GM23338 (cell line): Measurements from ENCODE around the gene RFNG. TPM values are rescaled to one million over a fixed set of nuclear protein-coding genes. Genes with fewer than 3 reads are reported as not detected.

Experiments used
- ATAC-seq: fragments of 200-7000 bp; cut with Tn5 transposase; 3 replicates; pipeline ENCODE4 v1.9.1; 2020
- DNase-seq: peaks from one replicate; pipeline ENCODE4 v3.0.0-alpha.2; 2015; ENCODE audit warnings: low spot score
- H2AFZ ChIP-seq: fragments of 200-600 bp; sonication (generic); 2 replicates; pipeline ENCODE4 v1.8.0; 2016; ENCODE audit warnings: antibody characterized with exemption, mild to moderate bottlenecking, moderate library complexity
- H3F3A ChIP-seq: fragments of 200-600 bp; sonication (generic); replicated peaks from 2 replicates; pipeline ENCODE4 v1.8.0; 2017; ENCODE audit warnings: antibody characterized with exemption, mixed run types, low read depth
- H3K27ac ChIP-seq: fragments of 200-600 bp; sonication (generic); 2 replicates; pipeline ENCODE4 v1.6.1; 2016; ENCODE audit warnings: low read depth
- H3K27me3 ChIP-seq: fragments of 200-600 bp; sonication (generic); 2 replicates; pipeline ENCODE4 v1.8.0; 2016; ENCODE audit warnings: mild to moderate bottlenecking, mixed run types, moderate library complexity; ENCODE audit not compliant: insufficient read depth
- H3K36me3 ChIP-seq: fragments of 200-600 bp; sonication (generic); 2 replicates; pipeline ENCODE4 v1.8.0; 2016; ENCODE audit warnings: mild to moderate bottlenecking; ENCODE audit not compliant: insufficient read depth
- H3K4me1 ChIP-seq: fragments of 200-600 bp; sonication (generic); 2 replicates; pipeline ENCODE4 v1.8.0; 2016; ENCODE audit warnings: mild to moderate bottlenecking, moderate library complexity; ENCODE audit not compliant: insufficient read depth
- H3K4me2 ChIP-seq: fragments of 200-600 bp; sonication (generic); 2 replicates; pipeline ENCODE4 v1.7.1; 2017; ENCODE audit warnings: mixed run types
- H3K4me3 ChIP-seq: fragments of 200-600 bp; sonication (generic); 2 replicates; pipeline ENCODE4 v1.6.1; 2016; ENCODE audit warnings: mixed run types
- H3K79me2 ChIP-seq: fragments of 200-600 bp; sonication (generic); replicated peaks from 2 replicates; pipeline ENCODE4 v1.8.0; 2017; ENCODE audit warnings: mild to moderate bottlenecking; ENCODE audit not compliant: insufficient read depth
- H3K9me2 ChIP-seq: fragments of 200-600 bp; sonication (generic); 2 replicates; pipeline ENCODE4 v1.8.0; 2017; ENCODE audit not compliant: insufficient read depth
- H4K20me1 ChIP-seq: fragments of 200-600 bp; sonication (generic); replicated peaks from 2 replicates; pipeline ENCODE4 v1.8.0; 2017; ENCODE audit warnings: mild to moderate bottlenecking; ENCODE audit not compliant: insufficient read depth
- H3K27ac Mint-ChIP-seq: 2 replicates; pipeline ENCODE4 v1.8.0; 2020; ENCODE audit warnings: inconsistent platforms, mild to moderate bottlenecking, moderate library complexity, mixed read lengths
- H3K27me3 Mint-ChIP-seq: 3 replicates; pipeline ENCODE4 v1.8.0; 2022; ENCODE audit warnings: low read depth, mild to moderate bottlenecking, moderate library complexity, mixed read lengths, inconsistent platforms; ENCODE audit not compliant: insufficient read depth, poor library complexity
- H3K36me3 Mint-ChIP-seq: 3 replicates; pipeline ENCODE4 v1.8.0; 2021; ENCODE audit warnings: low read depth, mild to moderate bottlenecking, inconsistent platforms, moderate library complexity, mixed read lengths
- H3K4me1 Mint-ChIP-seq: 3 replicates; pipeline ENCODE4 v1.8.0; 2020; ENCODE audit warnings: mild to moderate bottlenecking, inconsistent platforms, mixed read lengths
- H3K4me3 Mint-ChIP-seq: 3 replicates; pipeline ENCODE4 v1.8.0; 2021; ENCODE audit warnings: moderate library complexity, mild to moderate bottlenecking, inconsistent platforms, mixed read lengths
- H3K9me3 Mint-ChIP-seq: 3 replicates; pipeline ENCODE4 v1.8.0; 2020; ENCODE audit warnings: moderate library complexity, mild to moderate bottlenecking, inconsistent platforms, mixed read lengths
- CREB1 ChIP-seq: fragments of 250-450 bp; sonication (Bioruptor Pico); IDR thresholded peaks from 2 replicates; pipeline ENCODE4 v1.5.0; 2020; ENCODE audit warnings: low read depth, mild to moderate bottlenecking, moderate library complexity
- EZH2 ChIP-seq: fragments of 200-600 bp; sonication (generic); IDR thresholded peaks from one replicate; pipeline ENCODE4 v1.8.0; 2017; ENCODE audit warnings: antibody characterized with exemption, mild to moderate bottlenecking, low read depth; ENCODE audit not compliant: unreplicated experiment
- EZH2phosphoT487 ChIP-seq: fragments of 200-600 bp; sonication (generic); IDR thresholded peaks from one replicate; pipeline ENCODE4 v1.8.1; 2018; ENCODE audit warnings: antibody characterized with exemption; ENCODE audit not compliant: unreplicated experiment
- JUNB ChIP-seq: IDR thresholded peaks from one replicate; pipeline ENCODE4 v1.6.1; 2016; ENCODE audit warnings: antibody characterized with exemption; ENCODE audit not compliant: unreplicated experiment
- NANOG ChIP-seq: IDR thresholded peaks from 2 replicates; pipeline ENCODE4 v1.6.1; 2016; ENCODE audit warnings: antibody characterized with exemption, borderline replicate concordance
- POLR2AphosphoS5 ChIP-seq: IDR thresholded peaks from 2 replicates; pipeline ENCODE4 v1.6.1; 2016; ENCODE audit warnings: antibody characterized with exemption, low read depth
- REST ChIP-seq: IDR thresholded peaks from one replicate; pipeline ENCODE4 v1.6.1; 2018; ENCODE audit warnings: antibody characterized with exemption; ENCODE audit not compliant: unreplicated experiment
- STAT1 ChIP-seq: IDR thresholded peaks from one replicate; pipeline ENCODE4 v1.6.1; 2016; ENCODE audit warnings: antibody characterized with exemption; ENCODE audit not compliant: unreplicated experiment
- ZNF114 ChIP-seq: fragments of 250-450 bp; sonication (Bioruptor Pico); IDR thresholded peaks from 2 replicates; pipeline ENCODE4 v1.5.0; 2020; ENCODE audit warnings: mild to moderate bottlenecking, moderate library complexity
- ZNF331 ChIP-seq: fragments of 250-450 bp; sonication (Bioruptor Pico); IDR thresholded peaks from 2 replicates; pipeline ENCODE4 v1.5.0; 2020; ENCODE audit warnings: low read depth, mild to moderate bottlenecking, moderate library complexity
- polyA plus RNA-seq: library from polyadenylated mRNA; unstranded; fragments of >200 nt; fragmentation: Nextera tagmentation; extraction: Ambion mirVana; gene quantifications from 2 replicates; pipeline ENCODE4 v1.2.1, GENCODE V29; 2016
- total RNA-seq: library from RNA; depleted of rRNA; stranded (reverse); fragments of >200 nt; shearing (Covaris generic); gene quantifications from 2 replicates; pipeline ENCODE4 v1.2.3, GENCODE V29; 2014
- TF ChIP-seq, protein P1 (sequence below), 2 experiments: fragments of 200-600 bp in 1 of 2; sonication (generic) in 1 of 2; conservative IDR thresholded peaks; 2 replicates each; pipeline versions ENCODE4 v1.5.1 to v1.6.1; 2016 to 2017; ENCODE audit warnings: antibody characterized with exemption in 2 of 2, low read depth in 2 of 2, mild to moderate bottlenecking in 2 of 2, moderate library complexity in 1 of 2
- TF ChIP-seq, protein P2 (sequence below): IDR thresholded peaks from 2 replicates; pipeline ENCODE4 v1.6.1; 2016; ENCODE audit warnings: antibody characterized with exemption

Gene RFNG
- total and polyA plus RNA-seq, 2 experiments from 2014 or later, result 18.0 to 44.7 TPM

GRCh38 chr17:82081966-82082365, 30.4 kb upstream of the RFNG start (continued):
- TF ChIP-seq ZNF331 (no peak), EZH2 (no peak), CREB1 (CRISPR knock-in tag) (no peak), NANOG (no peak), REST (no peak), STAT1 (no peak)

DNA sequence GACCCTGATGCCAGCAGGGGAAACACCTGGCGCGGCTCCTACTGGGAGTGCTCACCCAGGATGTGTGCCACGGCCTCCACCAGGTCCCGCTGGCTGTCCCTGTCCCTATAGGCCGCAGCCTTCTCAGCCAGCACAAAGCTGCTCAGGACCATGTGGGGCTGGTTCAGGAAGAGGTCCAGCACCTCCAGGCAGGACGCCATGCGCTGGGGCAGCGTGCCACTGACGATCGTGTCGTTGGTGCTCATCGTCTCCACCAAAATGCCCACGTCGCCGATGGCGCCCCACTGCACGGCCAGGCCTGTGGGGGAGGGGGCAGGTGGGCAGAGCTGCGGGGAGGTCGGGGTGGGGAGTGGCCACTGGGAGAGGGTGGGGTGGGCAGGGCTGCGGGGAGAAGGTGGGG, 29.9 kb upstream of the RFNG start:
- TF ChIP-seq EZH2 (no peak), REST (no peak), STAT1 (no peak), NANOG (no peak), ZNF331 (no peak), JUNB (no peak), EZH2phosphoT487 (no peak), CREB1 (CRISPR knock-in tag) (no peak), POLR2AphosphoS5 (no peak), ZNF114 (CRISPR knock-in tag) (no peak)
- TF ChIP-seq, protein P1, sequence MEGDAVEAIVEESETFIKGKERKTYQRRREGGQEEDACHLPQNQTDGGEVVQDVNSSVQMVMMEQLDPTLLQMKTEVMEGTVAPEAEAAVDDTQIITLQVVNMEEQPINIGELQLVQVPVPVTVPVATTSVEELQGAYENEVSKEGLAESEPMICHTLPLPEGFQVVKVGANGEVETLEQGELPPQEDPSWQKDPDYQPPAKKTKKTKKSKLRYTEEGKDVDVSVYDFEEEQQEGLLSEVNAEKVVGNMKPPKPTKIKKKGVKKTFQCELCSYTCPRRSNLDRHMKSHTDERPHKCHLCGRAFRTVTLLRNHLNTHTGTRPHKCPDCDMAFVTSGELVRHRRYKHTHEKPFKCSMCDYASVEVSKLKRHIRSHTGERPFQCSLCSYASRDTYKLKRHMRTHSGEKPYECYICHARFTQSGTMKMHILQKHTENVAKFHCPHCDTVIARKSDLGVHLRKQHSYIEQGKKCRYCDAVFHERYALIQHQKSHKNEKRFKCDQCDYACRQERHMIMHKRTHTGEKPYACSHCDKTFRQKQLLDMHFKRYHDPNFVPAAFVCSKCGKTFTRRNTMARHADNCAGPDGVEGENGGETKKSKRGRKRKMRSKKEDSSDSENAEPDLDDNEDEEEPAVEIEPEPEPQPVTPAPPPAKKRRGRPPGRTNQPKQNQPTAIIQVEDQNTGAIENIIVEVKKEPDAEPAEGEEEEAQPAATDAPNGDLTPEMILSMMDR (conservative IDR thresholded peaks at IDR 0.05; ENCODE audit: low read depth in 2 of 2), result no peak
- TF ChIP-seq, protein P2, sequence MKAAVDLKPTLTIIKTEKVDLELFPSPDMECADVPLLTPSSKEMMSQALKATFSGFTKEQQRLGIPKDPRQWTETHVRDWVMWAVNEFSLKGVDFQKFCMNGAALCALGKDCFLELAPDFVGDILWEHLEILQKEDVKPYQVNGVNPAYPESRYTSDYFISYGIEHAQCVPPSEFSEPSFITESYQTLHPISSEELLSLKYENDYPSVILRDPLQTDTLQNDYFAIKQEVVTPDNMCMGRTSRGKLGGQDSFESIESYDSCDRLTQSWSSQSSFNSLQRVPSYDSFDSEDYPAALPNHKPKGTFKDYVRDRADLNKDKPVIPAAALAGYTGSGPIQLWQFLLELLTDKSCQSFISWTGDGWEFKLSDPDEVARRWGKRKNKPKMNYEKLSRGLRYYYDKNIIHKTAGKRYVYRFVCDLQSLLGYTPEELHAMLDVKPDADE, result no peak
- Histone ChIP-seq H3K4me3 (no peak overlapping the region), H2AFZ (no peak overlapping the region), H3K27me3 (no peaks in the 10 kb centered on the region), H3F3A (peaks cover 24% of the 10 kb centered on the region), H3K79me2 (no peaks in the 10 kb centered on the region), H3K36me3 (peaks cover 10% of the 10 kb centered on the region; the same call in 1 of the 2 replicates), H3K4me2 (no peak overlapping the region), H4K20me1 (peaks cover 8% of the 10 kb centered on the region), H3K27ac (no peak overlapping the region), H3K9me2 (no peaks in the 10 kb centered on the region), H3K4me1 (no peaks in the 10 kb centered on the region)
- Mint-ChIP-seq H3K27me3 (peaks cover 17% of the 10 kb centered on the region), H3K4me1 (peaks cover 3% of the 10 kb centered on the region), H3K36me3 (peaks cover 50% of the 10 kb centered on the region), H3K4me3 (no peak overlapping the region), H3K9me3 (no peaks in the 10 kb centered on the region; the same call in 2 of the 3 replicates), H3K27ac (no peak overlapping the region)
- DNase-seq (no peak), ATAC-seq (no peak)
